Activated CD4-positive, alpha-beta T cell treated with anti-CD3 and anti-CD28 coated beads, Interleukin-2, amount 50 U/mL, for 4 hours (primary cell): ENCODE results near the gene NPAS3.

ENCODE experiments used
- DNase-seq, 2 experiments: peaks; one replicate each; pipeline ENCODE4 v3.0.0-alpha.2; 2020

The NPAS3 gene

GRCh38 chr14:33017016-33017415 is 78.3 kb downstream of the NPAS3 start:
- no peak for DNase-seq

- DNase-seq = no peak
Measured at GRCh38 chr14:33019346-33019745, 80.7 kb downstream of the NPAS3 start.

- DNase-seq = no peak
Measured at GRCh38 chr14:33026850-33027430, 88.3 kb downstream of the NPAS3 start.

GRCh38 chr14:33029511-33029910 is 90.8 kb downstream of the NPAS3 start:
- no peak for DNase-seq

GRCh38 chr14:33030386-33030785 is 91.7 kb downstream of the NPAS3 start:
- DNase-seq = no peak

GRCh38 chr14:33035416-33036194 is 96.9 kb downstream of the NPAS3 start:
- no peak for DNase-seq

- DNase-seq = no peak
Measured at GRCh38 chr14:33039311-33039710, 100.6 kb downstream of the NPAS3 start.

GRCh38 chr14:33040372-33041140 is 101.9 kb downstream of the NPAS3 start:
- no peak for DNase-seq

- no peak for DNase-seq
Measured at GRCh38 chr14:33042591-33042990, 103.9 kb downstream of the NPAS3 start.

- DNase-seq = no peak
Measured at GRCh38 chr14:33045760-33046159, 107.1 kb downstream of the NPAS3 start.

- no peak for DNase-seq
Measured at GRCh38 chr14:33052943-33053342, 114.3 kb downstream of the NPAS3 start.

GRCh38 chr14:33056213-33056612 is 117.5 kb downstream of the NPAS3 start:
- no peak for DNase-seq

- no peak for DNase-seq
Measured at GRCh38 chr14:33057585-33057984, 118.9 kb downstream of the NPAS3 start.

GRCh38 chr14:33061667-33062325 is 123.1 kb downstream of the NPAS3 start:
- no peak for DNase-seq

- DNase-seq = no peak
Measured at GRCh38 chr14:33062476-33062875, 123.8 kb downstream of the NPAS3 start.

- no peak for DNase-seq
Measured at GRCh38 chr14:33062881-33063280, 124.2 kb downstream of the NPAS3 start.

GRCh38 chr14:33063521-33063920 is 124.8 kb downstream of the NPAS3 start:
- no peak for DNase-seq

- no peak for DNase-seq
Measured at GRCh38 chr14:33065634-33066033, 127.0 kb downstream of the NPAS3 start.

- DNase-seq = no peak
Measured at GRCh38 chr14:33068040-33068439, 129.4 kb downstream of the NPAS3 start.

GRCh38 chr14:33068626-33069025 is 129.9 kb downstream of the NPAS3 start:
- DNase-seq = no peak

- no peak for DNase-seq
Measured at GRCh38 chr14:33070475-33070874, 131.8 kb downstream of the NPAS3 start.

- no peak for DNase-seq
Measured at GRCh38 chr14:33073023-33073422, 134.3 kb downstream of the NPAS3 start.

GRCh38 chr14:33081259-33081658 is 142.6 kb downstream of the NPAS3 start:
- no peak for DNase-seq
